Hepatocyte (in vitro differentiated cells): Measurements from ENCODE around the gene DRAP1. TPM values are rescaled to one million over a fixed set of nuclear protein-coding genes. Genes with fewer than 3 reads are reported as not detected.
A peak's percentile ranks its signal among the peaks of the same experiment; 100 is the strongest.

ENCODE experiments used
- DNase-seq: peaks from one replicate; pipeline ENCODE4 v3.0.0-alpha.2; 2016; ENCODE audit warnings: low spot score
- H2AFZ ChIP-seq: fragments of 200-600 bp; sonication (generic); 2 replicates; pipeline ENCODE4 v1.6.0; 2016; ENCODE audit warnings: antibody characterized with exemption, mild to moderate bottlenecking
- H3K27ac ChIP-seq: fragments of 200-600 bp; sonication (generic); 2 replicates; pipeline ENCODE4 v1.5.1; 2016; ENCODE audit warnings: mild to moderate bottlenecking
- H3K27me3 ChIP-seq: fragments of 200-600 bp; sonication (generic); 2 replicates; pipeline ENCODE4 v1.6.1; 2016
- H3K36me3 ChIP-seq: fragments of 200-600 bp; sonication (generic); replicated peaks from 2 replicates; pipeline ENCODE4 v1.5.1; 2016; ENCODE audit warnings: low read depth; ENCODE audit not compliant: insufficient read depth
- H3K4me1 ChIP-seq: fragments of 200-600 bp; sonication (generic); 2 replicates; pipeline ENCODE4 v1.5.1; 2016; ENCODE audit warnings: mild to moderate bottlenecking, moderate library complexity; ENCODE audit not compliant: insufficient read depth
- H3K4me2 ChIP-seq: fragments of 200-600 bp; sonication (generic); 2 replicates; pipeline ENCODE4 v1.6.0; 2016
- H3K4me3 ChIP-seq: fragments of 200-600 bp; sonication (generic); 2 replicates; pipeline ENCODE4 v1.5.1; 2016; ENCODE audit warnings: mild to moderate bottlenecking
- H3K79me2 ChIP-seq: fragments of 200-600 bp; sonication (generic); 2 replicates; pipeline ENCODE4 v1.6.0; 2017; ENCODE audit warnings: mild to moderate bottlenecking
- H3K9me2 ChIP-seq: fragments of 200-600 bp; sonication (generic); replicated peaks from 2 replicates; pipeline ENCODE4 v1.6.0; 2017; ENCODE audit warnings: mild to moderate bottlenecking; ENCODE audit not compliant: insufficient read depth
- H3K9me3 ChIP-seq: fragments of 200-600 bp; sonication (generic); 2 replicates; pipeline ENCODE4 v1.5.1; 2016; ENCODE audit warnings: low read depth, mild to moderate bottlenecking
- H4K20me1 ChIP-seq: fragments of 200-600 bp; sonication (generic); 2 replicates; pipeline ENCODE4 v1.6.0; 2016; ENCODE audit warnings: mild to moderate bottlenecking; ENCODE audit not compliant: insufficient read depth, poor library complexity, severe bottlenecking
- EZH2 ChIP-seq: fragments of 200-600 bp; sonication (generic); IDR thresholded peaks from 2 replicates; pipeline ENCODE4 v1.6.1; 2016; ENCODE audit warnings: antibody characterized with exemption, mild to moderate bottlenecking, borderline replicate concordance
- EZH2phosphoT487 ChIP-seq: fragments of 200-600 bp; sonication (generic); IDR thresholded peaks from one replicate; pipeline ENCODE4 v1.6.1; 2018; ENCODE audit warnings: antibody characterized with exemption, mild to moderate bottlenecking, low read depth, moderate library complexity; ENCODE audit not compliant: unreplicated experiment, severe bottlenecking
- WGBS: methylation state at CpG from one replicate; pipeline ENCODE4 v1.1.6; 2016; ENCODE audit warnings: low lambda C conversion rate; ENCODE audit errors: missing lambda C conversion rate; 5-methylcytosine and 5-hydroxymethylcytosine counted together
- polyA plus RNA-seq: library from polyadenylated mRNA; unstranded; fragments of >200 nt; fragmentation: Nextera tagmentation; extraction: Ambion mirVana; gene quantifications from 2 replicates; pipeline ENCODE4 v1.2.1, GENCODE V29; 2016
- total RNA-seq: library from RNA; depleted of rRNA; stranded (reverse); fragments of >200 nt; gene quantifications from 2 replicates; pipeline ENCODE4 v1.2.3, GENCODE V29; 2014
- TF ChIP-seq, protein P1 (sequence below): fragments of 200-600 bp; sonication (generic); IDR thresholded peaks from 2 replicates; pipeline ENCODE4 v1.5.1; 2016; ENCODE audit warnings: antibody characterized with exemption, mild to moderate bottlenecking; ENCODE audit not compliant: poor library complexity

Gene DRAP1
- total and polyA plus RNA-seq, 2 experiments from 2014 or later = 59.1 to 158 TPM

DNA sequence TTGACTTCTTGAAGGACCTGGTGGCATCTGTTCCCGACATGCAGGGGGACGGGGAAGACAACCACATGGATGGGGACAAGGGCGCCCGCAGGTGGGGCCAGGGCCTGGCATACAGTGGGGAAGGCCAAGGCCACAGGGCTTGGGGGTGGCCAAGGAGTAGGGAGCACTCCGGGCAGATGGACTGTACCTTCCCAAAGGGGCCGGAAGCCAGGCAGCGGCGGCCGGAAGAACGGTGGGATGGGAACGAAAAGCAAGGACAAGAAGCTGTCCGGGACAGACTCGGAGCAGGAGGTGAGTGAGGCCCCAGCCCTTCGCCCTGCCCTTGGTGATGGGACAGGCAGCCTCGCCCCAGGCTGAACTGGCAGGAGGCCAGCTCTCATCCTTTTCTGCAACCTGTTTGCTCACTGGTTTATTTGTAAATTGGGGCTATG, 1.2 kb downstream of the DRAP1 start:
- peaks cover 32% of the 10 kb centered on the region for H3K4me1 ChIP-seq
- H3K4me2 ChIP-seq = peak overlapping the region; percentile 89
- no peak overlapping the region for H3K27ac ChIP-seq
- TF ChIP-seq EZH2phosphoT487 = no peak
- TF ChIP-seq, protein P1, sequence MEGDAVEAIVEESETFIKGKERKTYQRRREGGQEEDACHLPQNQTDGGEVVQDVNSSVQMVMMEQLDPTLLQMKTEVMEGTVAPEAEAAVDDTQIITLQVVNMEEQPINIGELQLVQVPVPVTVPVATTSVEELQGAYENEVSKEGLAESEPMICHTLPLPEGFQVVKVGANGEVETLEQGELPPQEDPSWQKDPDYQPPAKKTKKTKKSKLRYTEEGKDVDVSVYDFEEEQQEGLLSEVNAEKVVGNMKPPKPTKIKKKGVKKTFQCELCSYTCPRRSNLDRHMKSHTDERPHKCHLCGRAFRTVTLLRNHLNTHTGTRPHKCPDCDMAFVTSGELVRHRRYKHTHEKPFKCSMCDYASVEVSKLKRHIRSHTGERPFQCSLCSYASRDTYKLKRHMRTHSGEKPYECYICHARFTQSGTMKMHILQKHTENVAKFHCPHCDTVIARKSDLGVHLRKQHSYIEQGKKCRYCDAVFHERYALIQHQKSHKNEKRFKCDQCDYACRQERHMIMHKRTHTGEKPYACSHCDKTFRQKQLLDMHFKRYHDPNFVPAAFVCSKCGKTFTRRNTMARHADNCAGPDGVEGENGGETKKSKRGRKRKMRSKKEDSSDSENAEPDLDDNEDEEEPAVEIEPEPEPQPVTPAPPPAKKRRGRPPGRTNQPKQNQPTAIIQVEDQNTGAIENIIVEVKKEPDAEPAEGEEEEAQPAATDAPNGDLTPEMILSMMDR = no peak
- TF ChIP-seq EZH2 = no peak
- H3K79me2 ChIP-seq = peaks cover 32% of the 10 kb centered on the region
- no peak overlapping the region for H2AFZ ChIP-seq
- WGBS = 90% methylated on average over 10 of the region's 15 CpGs
- no peaks in the 10 kb centered on the region for H4K20me1 ChIP-seq
- H3K36me3 ChIP-seq = no peaks in the 10 kb centered on the region
- H3K4me3 ChIP-seq = peak overlapping the region; percentile 91
- DNase-seq = no peak
- H3K27me3 ChIP-seq = no peaks in the 10 kb centered on the region
- H3K9me2 ChIP-seq = no peaks in the 10 kb centered on the region
- H3K9me3 ChIP-seq = no peaks in the 10 kb centered on the region

DNA sequence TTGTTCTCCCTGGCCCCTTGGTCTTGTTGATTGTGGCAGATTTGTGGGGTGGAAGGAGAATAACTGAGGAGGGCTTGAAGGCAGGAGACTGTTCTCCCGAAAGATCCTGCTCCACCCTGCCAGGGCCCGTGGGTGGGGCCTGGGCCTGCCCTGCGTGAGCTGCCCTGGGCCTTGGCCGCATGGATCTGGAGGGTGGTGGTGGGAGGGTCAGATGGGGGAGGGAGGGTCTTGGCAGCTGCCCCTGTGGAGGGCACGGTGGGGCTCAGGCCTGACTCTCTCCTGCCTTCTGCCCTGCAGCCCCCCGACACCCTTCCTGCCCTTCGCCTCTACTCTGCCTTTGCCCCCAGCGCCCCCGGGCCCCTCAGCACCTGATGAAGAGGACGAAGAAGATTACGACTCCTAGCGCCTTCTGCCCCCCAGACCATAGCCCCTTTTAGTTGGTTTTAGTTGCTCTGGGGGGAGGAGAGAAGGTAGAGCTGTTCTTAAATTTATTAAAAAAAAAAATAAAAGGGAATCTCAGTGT, 1.9 kb downstream of the DRAP1 start:
- H3K27ac ChIP-seq = no peak overlapping the region
- no peak overlapping the region for H3K4me3 ChIP-seq
- 95% methylated on average over 8 of the region's 12 CpGs for WGBS
- TF ChIP-seq, protein P1 = no peak
- TF ChIP-seq EZH2 (no peak), EZH2phosphoT487 (no peak)
- no peaks in the 10 kb centered on the region for H3K9me3 ChIP-seq
- no peaks in the 10 kb centered on the region for H3K9me2 ChIP-seq
- H3K4me2 ChIP-seq = peak overlapping the region; percentile 89
- H3K27me3 ChIP-seq = no peaks in the 10 kb centered on the region
- peaks cover 28% of the 10 kb centered on the region for H3K4me1 ChIP-seq
- H4K20me1 ChIP-seq = no peaks in the 10 kb centered on the region
- no peak for DNase-seq
- no peaks in the 10 kb centered on the region for H3K36me3 ChIP-seq
- H3K79me2 ChIP-seq = peaks cover 32% of the 10 kb centered on the region
- H2AFZ ChIP-seq = no peak overlapping the region

DNA sequence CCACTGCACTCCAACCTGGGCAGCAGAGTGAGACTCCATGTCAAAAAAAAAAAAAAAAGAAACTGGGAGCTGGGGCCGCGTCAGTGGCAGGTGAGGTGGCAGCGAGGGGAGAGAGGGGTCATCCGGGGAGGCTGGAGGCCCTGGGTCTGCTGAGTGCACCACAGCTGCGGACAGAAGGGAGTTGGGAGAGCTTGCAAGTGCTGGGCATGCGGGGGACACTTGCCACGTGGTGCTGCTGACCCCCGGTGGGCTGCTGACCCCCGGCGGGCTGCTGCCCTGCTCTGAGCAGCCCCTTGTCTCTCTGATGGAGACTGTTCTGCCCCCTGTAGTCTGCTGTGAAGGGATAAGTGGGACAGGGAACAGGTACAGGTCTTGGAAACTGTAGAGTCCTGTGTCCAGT, 2.6 kb downstream of the DRAP1 start:
- TF ChIP-seq EZH2 (no peak), EZH2phosphoT487 (no peak)
- TF ChIP-seq, protein P1 = no peak
- Histone ChIP-seq H3K36me3 (no peaks in the 10 kb centered on the region), H3K27ac (no peak overlapping the region), H2AFZ (no peak overlapping the region), H3K4me3 (no peak overlapping the region), H3K4me2 (no peak overlapping the region), H4K20me1 (no peaks in the 10 kb centered on the region), H3K4me1 (peaks cover 20% of the 10 kb centered on the region), H3K9me3 (no peaks in the 10 kb centered on the region), H3K79me2 (peaks cover 29% of the 10 kb centered on the region), H3K9me2 (no peaks in the 10 kb centered on the region), H3K27me3 (no peaks in the 10 kb centered on the region)
- no peak for DNase-seq
- 97% methylated on average over 10 of the region's 10 CpGs for WGBS
